ENCODE results near the gene IGSF21. TPM values are rescaled to one million over a fixed set of nuclear protein-coding genes. Genes with fewer than 3 reads are reported as not detected.

Gene IGSF21
- polyA plus RNA-seq, 1 experiment = not detected

- CTCF ChIA-PET = interaction anchor here (0.7 kb wide), 1 partner anchor 51 kb away, joined by 3 read pairs; no protein-coding TSS in a partner anchor
- Histone ChIP-seq H3K27ac (ENCODE audit: low read depth, low read length) (no peak overlapping the region), H3K27me3 (ENCODE audit: control insufficient read depth, insufficient read depth, low read length) (no peaks in the 10 kb centered on the region), H3K4me3 (ENCODE audit: low read depth, low read length) (no peak overlapping the region), H3K9me3 (ENCODE audit: control insufficient read depth, insufficient read depth, low read length) (peaks cover 40% of the 10 kb centered on the region)
- no peak for DNase-seq (ENCODE audit: low read depth, low spot score)
- no peak for TF ChIP-seq CTCF (IDR thresholded peaks at IDR 0.05; ENCODE audit: low read depth, low read length)
- POLR2A ChIA-PET = no interaction called here
Observed at GRCh38 chr1:18324246-18324645, 216.6 kb downstream of the IGSF21 start.

GRCh38 chr1:18325136-18325535, 217.5 kb downstream of the IGSF21 start:
- H3K9me3 ChIP-seq (ENCODE audit: control insufficient read depth, insufficient read depth, low read length) = peaks cover 40% of the 10 kb centered on the region
- H3K4me3 ChIP-seq (ENCODE audit: low read depth, low read length) = no peak overlapping the region
- POLR2A ChIA-PET = no interaction called here
- DNase-seq (ENCODE audit: low read depth, low spot score) = no peak
- no peak for TF ChIP-seq CTCF (IDR thresholded peaks at IDR 0.05; ENCODE audit: low read depth, low read length)
- H3K27ac ChIP-seq (ENCODE audit: low read depth, low read length) = no peak overlapping the region
- H3K27me3 ChIP-seq (ENCODE audit: control insufficient read depth, insufficient read depth, low read length) = no peaks in the 10 kb centered on the region
- CTCF ChIA-PET = no interaction called here

GRCh38 chr1:18326211-18326897, 218.8 kb downstream of the IGSF21 start:
- H3K4me3 ChIP-seq (ENCODE audit: low read depth, low read length) = no peak overlapping the region
- ChIA-PET POLR2A (no interaction called here), CTCF (interaction anchor here (0.7 kb wide), 1 partner anchor 19 kb away, joined by 7 read pairs; no protein-coding TSS in a partner anchor)

GRCh38 chr1:18327650-18328049, 220.1 kb downstream of the IGSF21 start:
- POLR2A ChIA-PET = no interaction called here
- peaks cover 23% of the 10 kb centered on the region for H3K9me3 ChIP-seq (ENCODE audit: control insufficient read depth, insufficient read depth, low read length)
- TF ChIP-seq CTCF (IDR thresholded peaks at IDR 0.05; ENCODE audit: low read depth, low read length) = no peak
- H3K4me3 ChIP-seq (ENCODE audit: low read depth, low read length) = no peak overlapping the region
- DNase-seq (ENCODE audit: low read depth, low spot score) = no peak
- no peak overlapping the region for H3K27ac ChIP-seq (ENCODE audit: low read depth, low read length)
- CTCF ChIA-PET = no interaction called here
- H3K27me3 ChIP-seq (ENCODE audit: control insufficient read depth, insufficient read depth, low read length) = no peaks in the 10 kb centered on the region

More at GRCh38 chr1:18326211-18326897, 218.8 kb downstream of the IGSF21 start:
- H3K27ac ChIP-seq (ENCODE audit: low read depth, low read length) = no peak overlapping the region
- DNase-seq (ENCODE audit: low read depth, low spot score) = no peak
- no peak for TF ChIP-seq CTCF (IDR thresholded peaks at IDR 0.05; ENCODE audit: low read depth, low read length)
- H3K9me3 ChIP-seq (ENCODE audit: control insufficient read depth, insufficient read depth, low read length) = peaks cover 34% of the 10 kb centered on the region
- no peaks in the 10 kb centered on the region for H3K27me3 ChIP-seq (ENCODE audit: control insufficient read depth, insufficient read depth, low read length)

- DNase-seq (ENCODE audit: low read depth, low spot score) = no peak
- H3K4me3 ChIP-seq (ENCODE audit: low read depth, low read length) = no peak overlapping the region
- H3K9me3 ChIP-seq (ENCODE audit: control insufficient read depth, insufficient read depth, low read length) = peaks cover 15% of the 10 kb centered on the region
- ChIA-PET CTCF (no interaction called here), POLR2A (no interaction called here)
- H3K27ac ChIP-seq (ENCODE audit: low read depth, low read length) = no peak overlapping the region
- no peak for TF ChIP-seq CTCF (IDR thresholded peaks at IDR 0.05; ENCODE audit: low read depth, low read length)
- H3K27me3 ChIP-seq (ENCODE audit: control insufficient read depth, insufficient read depth, low read length) = no peaks in the 10 kb centered on the region
Observed at GRCh38 chr1:18328803-18329202, 221.2 kb downstream of the IGSF21 start.
